H1 (cell line): Measurements from ENCODE around the gene LIN28B. TPM values are rescaled to one million over a fixed set of nuclear protein-coding genes. Genes with fewer than 3 reads are reported as not detected.
"Not testable (repeated sequence)": the region's sequence is repeated elsewhere in the genome, so short reads cannot be mapped to it uniquely, and the experiment has no call there.

ENCODE experiments used
- CTCF ChIA-PET: fragments of 300-600 bp; sonication (Branson Sonifier 250); formaldehyde crosslinking; loops from one replicate; lab custom pipeline; 2021; ENCODE audit not compliant: partially characterized antibody; lab: Charles Lee
- POLR2A ChIA-PET: fragments of 300-600 bp; sonication (Branson Sonifier 250); formaldehyde crosslinking; loops from one replicate; lab custom pipeline; 2021; ENCODE audit warnings: inconsistent platforms; ENCODE audit not compliant: partially characterized antibody; lab: Charles Lee
- DNase-seq, 2 experiments: peaks; one replicate each; pipeline versions ENCODE4 v3.0.0 to v3.0.0-alpha.2; 2010 to 2022; ENCODE audit warnings: low spot score in 2 of 2, low read depth in 1 of 2, mixed read lengths in 1 of 2
- FAIRE-seq: peaks from 2 replicates; lab custom pipeline; 2011; peaks lifted over from hg19 to GRCh38; lab: Jason Lieb, UNC
- H2AFZ ChIP-seq: 2 replicates; pipeline ENCODE4 v1.8.1; 2012; ENCODE audit warnings: low read length, inconsistent platforms
- H2AK5ac ChIP-seq: 2 replicates; pipeline ENCODE4 v1.6.1; 2013; ENCODE audit warnings: low read depth, low read length
- H2BK120ac ChIP-seq: replicated peaks from 2 replicates; pipeline ENCODE3; 2013; ENCODE audit warnings: low read depth, low read length, inconsistent platforms
- H2BK12ac ChIP-seq: 2 replicates; pipeline ENCODE4 v1.6.1; 2013; ENCODE audit warnings: low read depth, low read length
- H2BK15ac ChIP-seq: 2 replicates; pipeline ENCODE4 v1.6.1; 2013; ENCODE audit warnings: low read length
- H2BK20ac ChIP-seq: 2 replicates; pipeline ENCODE4 v1.6.1; 2013; ENCODE audit warnings: low read length
- H2BK5ac ChIP-seq: 2 replicates; pipeline ENCODE4 v1.6.1; 2013; ENCODE audit warnings: low read depth, low read length
- H3K14ac ChIP-seq: 2 replicates; pipeline ENCODE4 v1.6.1; 2013; ENCODE audit warnings: inconsistent platforms; ENCODE audit not compliant: insufficient read length
- H3K18ac ChIP-seq: 2 replicates; pipeline ENCODE4 v1.6.1; 2013; ENCODE audit warnings: low read length; ENCODE audit errors: extremely low read depth
- H3K23ac ChIP-seq: 2 replicates; pipeline ENCODE4 v1.6.1; 2013; ENCODE audit warnings: inconsistent platforms; ENCODE audit not compliant: insufficient read length
- H3K23me2 ChIP-seq: 2 replicates; pipeline ENCODE4 v1.6.1; 2013; ENCODE audit warnings: low read depth, low read length
- H3K27ac ChIP-seq: 2 replicates; pipeline ENCODE4 v1.6.1; 2011; ENCODE audit warnings: low read depth, low read length, inconsistent platforms
- H3K27me3 ChIP-seq, 4 experiments: replicated peaks in 1 of 4; 1 replicate in 1 of 4; 2 replicates in 3 of 4; pipeline versions ENCODE4 v1.6.1 to v1.8.1; 2011 to 2013; ENCODE audit warnings: low read length in 3 of 4, mild to moderate bottlenecking in 3 of 4, inconsistent platforms in 2 of 4, mixed read lengths in 2 of 4, moderate library complexity in 1 of 4; ENCODE audit not compliant: control insufficient read depth in 3 of 4, insufficient read depth in 3 of 4; ENCODE audit errors: extremely low read depth in 1 of 4
- H3K36me3 ChIP-seq, 4 experiments: 2 replicates each; pipeline versions ENCODE4 v1.6.1 to v1.8.1; 2011 to 2013; ENCODE audit warnings: mild to moderate bottlenecking in 4 of 4, low read length in 3 of 4, moderate library complexity in 2 of 4, control low read depth in 1 of 4, inconsistent platforms in 1 of 4; ENCODE audit not compliant: insufficient read depth in 4 of 4, control insufficient read depth in 2 of 4
- H3K4ac ChIP-seq: replicated peaks from 2 replicates; pipeline ENCODE3; 2013; ENCODE audit warnings: low read length, low read depth, mixed read lengths, inconsistent platforms; ENCODE audit not compliant: insufficient read length
- H3K4me1 ChIP-seq, 4 experiments: replicated peaks in 1 of 4; 1 replicate in 1 of 4; 2 replicates in 3 of 4; pipeline versions ENCODE4 v1.6.1 to v1.8.1; 2011 to 2013; ENCODE audit warnings: low read length in 3 of 4, inconsistent platforms in 2 of 4, mixed read lengths in 1 of 4; ENCODE audit not compliant: insufficient read depth in 4 of 4, control insufficient read depth in 3 of 4
- H3K4me2 ChIP-seq, 2 experiments: 2 replicates each; pipeline versions ENCODE4 v1.6.1 to v1.8.1; 2011 to 2013; ENCODE audit warnings: low read depth in 2 of 2, low read length in 2 of 2, control low read depth in 1 of 2, inconsistent platforms in 1 of 2, mild to moderate bottlenecking in 1 of 2; ENCODE audit not compliant: insufficient read depth in 1 of 2
- H3K4me3 ChIP-seq, 4 experiments: fragments of 200-600, 300-600 bp in 1 of 4; sonication (generic), shearing (Covaris generic), sonication (Bioruptor Twin) in 1 of 4; 2 replicates each; pipeline versions ENCODE4 v1.5.1 to v1.8.1; 2011 to 2016; ENCODE audit warnings: low read length in 4 of 4, low read depth in 3 of 4, control low read depth in 2 of 4, inconsistent platforms in 2 of 4, mild to moderate bottlenecking in 2 of 4, mixed read lengths in 1 of 4, moderate library complexity in 1 of 4; ENCODE audit not compliant: insufficient read depth in 2 of 4; ENCODE audit errors: extremely low read depth in 1 of 4
- H3K56ac ChIP-seq: replicated peaks from 2 replicates; pipeline ENCODE3; 2013; ENCODE audit warnings: low read depth, mild to moderate bottlenecking, mixed read lengths, low read length, inconsistent platforms; ENCODE audit not compliant: insufficient read length
- H3K79me1 ChIP-seq: 2 replicates; pipeline ENCODE4 v1.6.1; 2013; ENCODE audit warnings: low read depth, low read length, control low read depth
- H3K79me2 ChIP-seq, 2 experiments: 2 replicates each; pipeline versions ENCODE4 v1.6.1 to v1.8.1; 2012 to 2013; ENCODE audit warnings: low read length in 2 of 2, mild to moderate bottlenecking in 2 of 2, inconsistent platforms in 1 of 2; ENCODE audit not compliant: insufficient read depth in 2 of 2, control insufficient read depth in 1 of 2
- H3K9ac ChIP-seq, 4 experiments: replicated peaks in 1 of 4; 1 replicate in 1 of 4; 2 replicates in 3 of 4; pipeline versions ENCODE4 v1.6.1 to v1.8.1; 2011 to 2013; ENCODE audit warnings: low read depth in 3 of 4, low read length in 3 of 4, control low read depth in 2 of 4, mild to moderate bottlenecking in 2 of 4, moderate library complexity in 2 of 4, inconsistent platforms in 1 of 4; ENCODE audit errors: extremely low read depth in 1 of 4
- H3K9me3 ChIP-seq, 2 experiments: 2 replicates each; pipeline versions ENCODE4 v1.6.1 to v1.8.1; 2012 to 2013; ENCODE audit warnings: mild to moderate bottlenecking in 2 of 2, moderate library complexity in 2 of 2, control low read depth in 1 of 2, inconsistent platforms in 1 of 2, low read depth in 1 of 2, low read length in 1 of 2, mixed read lengths in 1 of 2; ENCODE audit not compliant: insufficient read depth in 2 of 2
- H4K20me1 ChIP-seq, 2 experiments: replicated peaks in 1 of 2; 2 replicates each; pipeline versions ENCODE3 to v1.8.1; 2011 to 2013; ENCODE audit warnings: inconsistent platforms in 2 of 2, low read length in 2 of 2, mild to moderate bottlenecking in 1 of 2; ENCODE audit not compliant: insufficient read depth in 2 of 2, control insufficient read depth in 1 of 2
- H4K5ac ChIP-seq: 2 replicates; pipeline ENCODE4 v1.6.1; 2013; ENCODE audit warnings: low read length, low read depth, mixed read lengths, inconsistent platforms; ENCODE audit not compliant: insufficient read length
- H4K8ac ChIP-seq: 2 replicates; pipeline ENCODE4 v1.8.0; 2013; ENCODE audit warnings: mild to moderate bottlenecking, moderate library complexity, low read length, inconsistent platforms; ENCODE audit not compliant: insufficient read depth; ENCODE audit errors: extremely low read depth
- H4K91ac ChIP-seq: replicated peaks from 2 replicates; pipeline ENCODE3; 2013; ENCODE audit warnings: low read length, mixed read lengths, inconsistent platforms; ENCODE audit not compliant: insufficient read length
- CEBPB ChIP-seq: IDR thresholded peaks from 2 replicates; pipeline ENCODE4 v1.6.1; 2012; ENCODE audit warnings: low read depth, low read length
- WGBS, 2 experiments: shearing (Covaris generic) in 1 of 2; methylation state at CpG; one replicate each; pipeline versions ENCODE4 v1.1.6 to v1.1.7; 2013 to 2015; ENCODE audit warnings: low lambda C conversion rate in 2 of 2, mixed read lengths in 2 of 2, inconsistent platforms in 1 of 2, low coverage in 1 of 2, missing lambda C conversion rate in 1 of 2; ENCODE audit not compliant: insufficient replicate concordance in 2 of 2, insufficient coverage in 1 of 2, insufficient read length in 1 of 2; ENCODE audit errors: extremely low coverage in 1 of 2, missing lambda C conversion rate in 1 of 2; 5-methylcytosine and 5-hydroxymethylcytosine counted together
- polyA plus RNA-seq, 7 experiments: library from polyadenylated mRNA; depleted of rRNA in 3 of 7; stranded (reverse) in 5 of 7; unstranded in 2 of 7; fragments of >200 nt in 5 of 7; fragments of 200-250 nt in 2 of 7; gene quantifications; 1 replicate in 5 of 7; 2 replicates in 1 of 7; 4 replicates in 1 of 7; pipeline versions ENCODE4 v1.2.1 to v1.2.3, GENCODE V29; 2011 to 2013; ENCODE audit warnings: missing spikeins in 2 of 7, mixed read lengths in 2 of 7
- total RNA-seq: library from RNA; stranded (reverse); fragmentation: NEBNext Ultra II Directional; extraction: Animal tissue kit (Norgen Biotek cat#: 25700); gene quantifications from 2 replicates; pipeline ENCODE4 v1.2.1, GENCODE V29; 2021

LIN28B gene
- total and polyA plus RNA-seq, 2 of the 8 experiments (the other 6 are each of a cell fraction or from before 2014, with no cell fraction given) = 27.4 to 94.7 TPM

DNA sequence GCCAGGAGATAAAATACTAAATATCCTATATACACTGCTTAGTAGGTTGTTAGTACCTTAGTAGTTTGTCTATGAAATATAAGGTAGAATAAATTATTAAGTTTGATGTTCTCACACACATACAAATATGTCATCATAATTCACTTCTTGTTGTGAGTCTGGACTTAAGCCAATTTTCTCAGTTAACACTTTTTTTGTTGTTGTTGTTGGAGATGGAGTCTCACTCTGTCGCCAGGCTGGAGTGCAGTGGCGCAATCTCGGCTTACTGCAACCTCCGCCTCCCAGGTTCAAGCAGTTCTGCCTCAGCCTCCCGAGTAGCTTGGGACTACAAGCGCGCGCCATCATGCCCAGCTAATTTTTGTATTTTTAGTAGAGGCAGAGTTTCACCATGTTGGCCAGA, 119.5 kb downstream of the LIN28B start:
- CTCF ChIA-PET = interaction anchor here (0.7 to 4.2 kb wide), 17 partner anchors 9 to 286 kb away, joined by 3 to 27 read pairs (median 6); partner anchors contain the start of gene HACE1
- not testable (repeated sequence) for H3K14ac ChIP-seq, FAIRE-seq

More for the DNA sequence above, 119.5 kb downstream of the LIN28B start:
- not testable (repeated sequence) for H4K8ac ChIP-seq, H3K4me3 ChIP-seq, H3K23ac ChIP-seq, H4K91ac ChIP-seq, H2BK5ac ChIP-seq, H3K4me2 ChIP-seq, H3K4ac ChIP-seq, H3K23me2 ChIP-seq, H3K9me3 ChIP-seq, DNase-seq, H3K79me1 ChIP-seq, H2AK5ac ChIP-seq, H3K4me1 ChIP-seq, H3K56ac ChIP-seq, H3K9ac ChIP-seq, H2BK20ac ChIP-seq, H3K18ac ChIP-seq, H2AFZ ChIP-seq, H4K20me1 ChIP-seq, H2BK15ac ChIP-seq, H4K5ac ChIP-seq, H2BK12ac ChIP-seq, H3K27me3 ChIP-seq, H3K27ac ChIP-seq, H2BK120ac ChIP-seq
- POLR2A ChIA-PET = interaction anchor here (1.2 to 2.5 kb wide), 5 partner anchors 100 to 324 kb away, joined by 3 to 22 read pairs (median 3); partner anchors contain the start of gene LIN28B
- Histone ChIP-seq H3K36me3 (peaks cover 0 to 19% (median 8%) of the 10 kb centered on the region in 4 experiments; a peak in 3 of 8 replicates), H3K79me2 (peaks cover 0 to 22% of the 10 kb centered on the region in 2 experiments; a peak in 2 of 4 replicates)
- 96% methylated on average over 8 of the region's 8 CpGs; no CpG with 5 or more reads in 1 of the 2 experiments for WGBS, 2 experiments
- peak; percentile 23; the same call in 1 of the 2 replicates for TF ChIP-seq CEBPB
